Measurements from ENCODE around the gene CSRNP2. TPM values are rescaled to one million over a fixed set of nuclear protein-coding genes. Genes with fewer than 3 reads are reported as not detected.
A peak's percentile ranks its signal among the peaks of the same experiment; 100 is the strongest.

The CSRNP2 gene
- total and polyA plus RNA-seq, 2 of the 4 experiments (the other 2 are of a cell fraction): 14.0 to 21.7 TPM

DNA sequence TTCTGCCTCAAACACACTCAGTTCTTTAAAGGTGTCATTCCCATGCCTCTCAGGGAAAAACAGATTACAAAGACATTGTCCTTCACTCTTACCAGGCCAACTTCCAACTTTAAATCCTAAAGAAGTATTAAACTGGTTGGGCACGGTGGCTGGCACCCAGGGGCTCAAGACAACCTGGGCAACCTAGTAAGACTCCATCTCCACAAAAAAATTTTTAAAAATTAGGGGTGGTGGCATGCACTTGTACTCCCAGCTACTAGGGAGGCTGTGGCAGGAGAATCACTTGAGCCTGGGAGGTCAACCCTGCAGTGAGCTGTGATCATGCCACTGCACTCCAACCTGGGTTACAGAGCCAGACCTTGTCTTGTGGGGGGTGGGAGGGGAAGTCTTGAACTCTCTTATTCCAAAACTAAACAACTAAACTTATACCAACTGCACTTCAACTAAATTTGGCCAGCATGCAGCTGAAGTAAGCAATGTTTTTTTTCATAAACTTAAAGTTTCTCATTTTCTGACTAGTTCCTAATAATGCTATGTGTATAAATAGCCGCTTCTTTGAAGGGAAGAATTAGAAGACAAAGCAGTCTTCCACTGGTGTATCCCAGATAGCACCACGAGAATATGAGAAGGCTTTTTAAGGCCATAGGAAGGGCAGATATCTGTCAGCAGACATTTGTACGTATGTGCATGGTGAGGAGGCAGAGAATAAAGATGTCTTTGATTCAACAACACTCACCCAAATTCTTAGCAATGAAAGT, 59.6 kb downstream of the CSRNP2 start:
- peaks cover 29 to 57% of the 10 kb centered on the region in 2 experiments for H3K79me1 ChIP-seq (ENCODE audit: low read depth in 1 of 2, low read length in 2 of 2)
- peak overlapping the region; percentile 37; the same call in 2 of the 3 replicates for H2BK15ac ChIP-seq (ENCODE audit: low read depth, low read length)
- in situ Hi-C loops (cut with MboI; ENCODE audit: low sequenced_read_pairs) (no loop called here), dilution Hi-C loops (cut with HindIII; ENCODE audit: low sequenced_read_pairs, unreplicated experiment) (no loop called here), intact Hi-C loops (cut with micrococcal nuclease) (loop anchor here (10.0 kb wide), 1 partner anchor 259 kb away; the partner anchor contains the start of gene ATF1)
- peak overlapping the region; percentile 95 for H3K27ac ChIP-seq (ENCODE audit: insufficient read depth, low read length)
- peak overlapping the region; percentile 87 for H3K23ac ChIP-seq (ENCODE audit: low read depth, low read length)
- ATAC-seq (ENCODE audit: low read depth) (no peak), DNase-seq (peak; percentile 27)
- H4K20me1 ChIP-seq (ENCODE audit: insufficient read depth, low read length): peaks cover 14% of the 10 kb centered on the region; the same call in 1 of the 2 replicates
- H3K9me3 ChIP-seq (ENCODE audit: control insufficient read depth, insufficient read depth, low read length): no peaks in the 10 kb centered on the region
- BruUV-seq (replicated peaks): no TSS peak
- H3K56ac ChIP-seq (ENCODE audit: extremely low read depth, insufficient read depth, low read length): peak overlapping the region; percentile 54
- 0 out of 2 replicates have a peak, but pooled peaks cover 2% of the 10 kb centered on the region for H3K9me1 ChIP-seq (ENCODE audit: insufficient read depth, low read length)
- no peaks in the 10 kb centered on the region for H3K27me3 ChIP-seq (ENCODE audit: control insufficient read depth, insufficient read depth, low read length)
- no CpG with 5 or more reads among the region's 4 CpGs for WGBS, 2 experiments (ENCODE audit: extremely low coverage in 2 of 2, insufficient read length in 1 of 2)
- peak overlapping the region; percentile 61 for H4K91ac ChIP-seq (ENCODE audit: insufficient read depth, low read depth, low read length)
- H2AK5ac ChIP-seq (ENCODE audit: low read depth, low read length): peak overlapping the region; percentile 75; the same call in 1 of the 2 replicates
- peak overlapping the region; percentile 85 for H3K14ac ChIP-seq (replicated peaks; ENCODE audit: low read depth, low read length)
- H4K5ac ChIP-seq (ENCODE audit: low read depth, low read length): peak overlapping the region; percentile 69
- peak overlapping the region; percentile 82 for H2BK5ac ChIP-seq (ENCODE audit: low read depth, low read length, poor library complexity, severe bottlenecking)
- H3K9ac ChIP-seq (ENCODE audit: low read depth, low read length): peak overlapping the region; percentile 82
- peak overlapping the region; percentile 76 for H3K4me3 ChIP-seq (ENCODE audit: insufficient read depth, low read depth, low read length)
- H2BK20ac ChIP-seq (ENCODE audit: low read depth, low read length): peak overlapping the region; percentile 33; the same call in 1 of the 2 replicates
- H2AFZ ChIP-seq (replicated peaks; ENCODE audit: low read length, poor library complexity): peak overlapping the region; percentile 33
- TF ChIP-seq MAFK (IDR thresholded peaks at IDR 0.05; ENCODE audit: low read depth, low read length) (no peak), MXI1 (IDR thresholded peaks at IDR 0.05; ENCODE audit: borderline replicate concordance, low read depth, low read length) (no peak), USF2 (IDR thresholded peaks at IDR 0.05; ENCODE audit: low read depth, low read length) (no peak), SMC3 (IDR thresholded peaks at IDR 0.05; ENCODE audit: low read depth, low read length) (no peak), POLR2A (IDR thresholded peaks at IDR 0.05; ENCODE audit: low read depth, low read length) (no peak)
- TF ChIP-seq, protein P1, sequence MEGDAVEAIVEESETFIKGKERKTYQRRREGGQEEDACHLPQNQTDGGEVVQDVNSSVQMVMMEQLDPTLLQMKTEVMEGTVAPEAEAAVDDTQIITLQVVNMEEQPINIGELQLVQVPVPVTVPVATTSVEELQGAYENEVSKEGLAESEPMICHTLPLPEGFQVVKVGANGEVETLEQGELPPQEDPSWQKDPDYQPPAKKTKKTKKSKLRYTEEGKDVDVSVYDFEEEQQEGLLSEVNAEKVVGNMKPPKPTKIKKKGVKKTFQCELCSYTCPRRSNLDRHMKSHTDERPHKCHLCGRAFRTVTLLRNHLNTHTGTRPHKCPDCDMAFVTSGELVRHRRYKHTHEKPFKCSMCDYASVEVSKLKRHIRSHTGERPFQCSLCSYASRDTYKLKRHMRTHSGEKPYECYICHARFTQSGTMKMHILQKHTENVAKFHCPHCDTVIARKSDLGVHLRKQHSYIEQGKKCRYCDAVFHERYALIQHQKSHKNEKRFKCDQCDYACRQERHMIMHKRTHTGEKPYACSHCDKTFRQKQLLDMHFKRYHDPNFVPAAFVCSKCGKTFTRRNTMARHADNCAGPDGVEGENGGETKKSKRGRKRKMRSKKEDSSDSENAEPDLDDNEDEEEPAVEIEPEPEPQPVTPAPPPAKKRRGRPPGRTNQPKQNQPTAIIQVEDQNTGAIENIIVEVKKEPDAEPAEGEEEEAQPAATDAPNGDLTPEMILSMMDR (conservative IDR thresholded peaks at IDR 0.05; ENCODE audit: low read depth, low read length): no peak
- peak overlapping the region; percentile 82 for H3K18ac ChIP-seq (ENCODE audit: low read depth, low read length)
- no peaks in the 10 kb centered on the region for H3K36me3 ChIP-seq (ENCODE audit: control insufficient read depth, insufficient read depth, low read length)
- H3K4ac ChIP-seq (ENCODE audit: low read depth, low read length): peak overlapping the region; percentile 79
- CTCF ChIA-PET: interaction anchor here (1.5 kb wide), 1 partner anchor 15 kb away, joined by 3 read pairs; no protein-coding TSS in a partner anchor
- no peak overlapping the region for H2AK9ac ChIP-seq (replicated peaks; ENCODE audit: low read depth, low read length, poor library complexity)
- H2BK120ac ChIP-seq (ENCODE audit: low read depth, low read length): peak overlapping the region; percentile 67
- peak overlapping the region; percentile 92 for H3K4me2 ChIP-seq (ENCODE audit: low read depth, low read length)
- POLR2A ChIA-PET (ENCODE audit: unreplicated experiment): no interaction called here
- H4K8ac ChIP-seq (ENCODE audit: low read depth in 2 of 2, low read length in 2 of 2): peak overlapping the region; percentile 74 to 84
- peaks cover 6% of the 10 kb centered on the region for H3K4me1 ChIP-seq (ENCODE audit: control insufficient read depth, insufficient read depth, low read length)
